K562 (cell line): ENCODE results near the gene LHX3. TPM values are rescaled to one million over a fixed set of nuclear protein-coding genes. Genes with fewer than 3 reads are reported as not detected.

Experiments used
- ATAC-seq: fragments of 200-7000 bp; cut with Tn5 transposase; 3 replicates; pipeline ENCODE4 v1.9.1; 2020; ENCODE audit warnings: moderate library complexity
- BruUV-seq: library from RNA; stranded (reverse); fragments of 400-500 nt; replicated peaks from 2 replicates; lab custom pipeline; 2021; lab: Mats Ljungman, UMichigan
- CTCF ChIA-PET: fragments of 300-600 bp; formaldehyde crosslinking; extraction: SDS; loops from one replicate; lab custom pipeline; 2021; ENCODE audit warnings: low intra/inter-chr PET ratio; lab: Yijun Ruan, JAX
- POLR2A ChIA-PET: fragments of 300-600, 350-650 bp; sonication (Branson Sonifier 250); formaldehyde crosslinking; extraction: SDS; loops from one replicate; lab custom pipeline; 2021; ENCODE audit warnings: antibody characterized with exemption, inconsistent platforms; lab: Yijun Ruan, JAX
- DNase-seq, 4 experiments: peaks; one replicate each; pipeline versions ENCODE4 v3.0.0 to v3.0.0-alpha.2; 2011 to 2018; ENCODE audit warnings: low spot score in 3 of 4, mixed read lengths in 3 of 4; ENCODE audit errors: extremely low read depth in 1 of 4
- FAIRE-seq: peaks from 2 replicates; lab custom pipeline; 2011; peaks lifted over from hg19 to GRCh38; lab: Jason Lieb, UNC
- H2AFZ ChIP-seq: 2 replicates; pipeline ENCODE4 v1.6.0; 2011; ENCODE audit warnings: low read depth, low read length, control low read depth, inconsistent platforms
- H3K27ac ChIP-seq: fragments of 200-600 bp; 3 replicates; pipeline ENCODE4 v1.8.0; 2011; ENCODE audit warnings: low read depth, mild to moderate bottlenecking, control low read depth, inconsistent platforms, low read length, moderate library complexity, mixed read lengths; ENCODE audit errors: extremely low read depth
- H3K27me3 ChIP-seq, 2 experiments: fragments of 300-600 bp in 1 of 2; 2 replicates in 1 of 2; 3 replicates in 1 of 2; pipeline versions ENCODE4 v1.6.0 to v1.8.0; 2011; ENCODE audit warnings: inconsistent platforms in 2 of 2, low read length in 2 of 2, mild to moderate bottlenecking in 1 of 2, mixed read lengths in 1 of 2, moderate library complexity in 1 of 2; ENCODE audit not compliant: control insufficient read depth in 2 of 2, insufficient read depth in 2 of 2
- H3K36me3 ChIP-seq: fragments of 300-600 bp; 3 replicates; pipeline ENCODE4 v1.8.0; 2011; ENCODE audit warnings: mild to moderate bottlenecking, low read length, inconsistent platforms; ENCODE audit not compliant: control insufficient read depth, insufficient read depth
- H3K4me1 ChIP-seq, 2 experiments: fragments of 200-600 bp in 1 of 2; replicated peaks in 1 of 2; 2 replicates in 1 of 2; 3 replicates in 1 of 2; pipeline versions ENCODE4 v1.5.1 to v1.8.0; 2011; ENCODE audit warnings: inconsistent platforms in 2 of 2, low read length in 2 of 2, mild to moderate bottlenecking in 1 of 2, mixed read lengths in 1 of 2, moderate library complexity in 1 of 2; ENCODE audit not compliant: control insufficient read depth in 2 of 2, insufficient read depth in 2 of 2
- H3K4me2 ChIP-seq: 2 replicates; pipeline ENCODE4 v1.6.1; 2011; ENCODE audit warnings: low read length, control low read depth, inconsistent platforms, mixed read lengths; ENCODE audit not compliant: insufficient read depth
- H3K4me3 ChIP-seq: fragments of 200-600 bp; sonication (generic), shearing (Covaris generic); 2 replicates; pipeline ENCODE4 v1.5.1; 2016; ENCODE audit warnings: control low read depth, inconsistent platforms
- H3K79me2 ChIP-seq: fragments of 200-600 bp; 3 replicates; pipeline ENCODE4 v1.8.0; 2011; ENCODE audit warnings: low read length, inconsistent platforms; ENCODE audit not compliant: control insufficient read depth, insufficient read depth
- H3K9ac ChIP-seq, 2 experiments: 2 replicates each; pipeline versions ENCODE4 v1.6.0 to v1.6.1; 2011; ENCODE audit warnings: low read depth in 2 of 2, low read length in 2 of 2, control low read depth in 1 of 2, inconsistent platforms in 1 of 2, mild to moderate bottlenecking in 1 of 2, mixed read lengths in 1 of 2; ENCODE audit not compliant: insufficient read depth in 1 of 2
- H3K9me1 ChIP-seq: one replicate; pipeline ENCODE4 v1.6.0; 2011; ENCODE audit warnings: inconsistent platforms, mild to moderate bottlenecking, low read length, moderate library complexity; ENCODE audit not compliant: control insufficient read depth, insufficient read depth
- H3K9me3 ChIP-seq: replicated peaks from 2 replicates; pipeline ENCODE4 v1.5.1; 2011; ENCODE audit warnings: low read depth, low read length, inconsistent platforms; ENCODE audit not compliant: control insufficient read depth, insufficient read depth
- H4K20me1 ChIP-seq: replicated peaks from 2 replicates; pipeline ENCODE4 v1.6.1; 2011; ENCODE audit warnings: low read length, inconsistent platforms, mixed read lengths; ENCODE audit not compliant: control insufficient read depth, insufficient read depth
- DDX20 ChIP-seq: fragments of 450-650 bp; IDR thresholded peaks from 2 replicates; pipeline ENCODE4 v1.6.1; 2016; ENCODE audit warnings: missing genetic modification characterization, low read depth, mild to moderate bottlenecking, missing compliant biosample characterization, moderate library complexity
- ELF2 ChIP-seq: fragments of 250-450 bp; sonication (Bioruptor Pico); IDR thresholded peaks from 2 replicates; pipeline ENCODE4 v1.5.0; 2021; ENCODE audit warnings: mild to moderate bottlenecking
- ETS2 ChIP-seq: IDR thresholded peaks from 2 replicates; pipeline ENCODE4 v1.6.1; 2016; ENCODE audit warnings: borderline replicate concordance, missing genetic modification characterization, mild to moderate bottlenecking, moderate library complexity, missing compliant biosample characterization; ENCODE audit not compliant: poor library complexity, severe bottlenecking
- RAD51 ChIP-seq: fragments of 450-650 bp; IDR thresholded peaks from 2 replicates; pipeline ENCODE4 v1.7.1; 2016; ENCODE audit warnings: low read depth, mild to moderate bottlenecking, borderline replicate concordance
- SIRT6 ChIP-seq: IDR thresholded peaks from one replicate; pipeline ENCODE4 v1.6.1; 2012; ENCODE audit warnings: low read depth, mild to moderate bottlenecking, control low read depth, inconsistent platforms, low read length, moderate library complexity
- ZBED1 ChIP-seq: IDR thresholded peaks from 2 replicates; pipeline ENCODE4 v1.6.1; 2014
- ZNF23 ChIP-seq: fragments of 250-450 bp; sonication (Bioruptor Pico); IDR thresholded peaks from 2 replicates; pipeline ENCODE4 v1.4.0; 2020; ENCODE audit warnings: mild to moderate bottlenecking
- ZNF232 ChIP-seq: sonication (generic); formaldehyde crosslinking; IDR thresholded peaks from 2 replicates; pipeline ENCODE4 v1.8.0; 2022; ENCODE audit warnings: mild to moderate bottlenecking, missing genetic modification reagents
- ZNF280B ChIP-seq: fragments of 250-450 bp; sonication (Bioruptor Pico); IDR thresholded peaks from 2 replicates; pipeline ENCODE4 v1.5.1; 2021; ENCODE audit warnings: mild to moderate bottlenecking
- WGBS: fragments of 100-300 bp; shearing (Covaris generic); methylation state at CpG from one replicate; pipeline ENCODE4 v1.1.6; 2016; ENCODE audit warnings: low coverage, mixed read lengths; ENCODE audit not compliant: insufficient coverage; ENCODE audit errors: missing lambda C conversion rate; 5-methylcytosine and 5-hydroxymethylcytosine counted together
- in situ Hi-C: fragments of 300-500 bp; cut with MboI; formaldehyde crosslinking; loops from 4 replicates; pipeline ENCODE4 v1.15.0; 2018; ENCODE audit warnings: inconsistent platforms, mixed read lengths
- intact Hi-C: fragments of 100-400 bp; cut with micrococcal nuclease; formaldehyde crosslinking; loops from 2 replicates; pipeline ENCODE4 v1.14.2; 2022
- polyA plus RNA-seq, 8 experiments: library from polyadenylated mRNA; depleted of rRNA in 4 of 8; stranded (reverse) in 5 of 8; unstranded in 3 of 8; fragments of >200 nt; fragmentation: Nextera tagmentation in 2 of 8; fragmentation: Illumina TruSeq in 1 of 8; extraction: Ambion mirVana in 2 of 8; extraction: Trizol in 1 of 8; gene quantifications; 2 replicates each; pipeline versions ENCODE4 v1.2.1 to v1.2.3, GENCODE V29; 2011 to 2014; ENCODE audit warnings: inconsistent platforms in 1 of 8, missing spikeins in 1 of 8
- total RNA-seq, 7 experiments: library from RNA; depleted of rRNA in 6 of 7; stranded (reverse); fragments of >200 nt in 6 of 7; fragmentation: Illumina TruSeq in 2 of 7; extraction: Trizol in 2 of 7; gene quantifications; 2 replicates each; pipeline versions ENCODE4 v1.2.1 to v1.2.3, GENCODE V29; 2011 to 2021; ENCODE audit warnings: low replicate concordance in 1 of 7
- TF ChIP-seq, protein P1 (sequence below): fragments of 250-450 bp; sonication (Bioruptor Pico); IDR thresholded peaks from 2 replicates; pipeline ENCODE4 v1.5.0; 2021; ENCODE audit warnings: mild to moderate bottlenecking, moderate library complexity

The LHX3 gene
- total and polyA plus RNA-seq, 9 of the 15 experiments (the other 6 are each of a cell fraction or from before 2014, with no cell fraction given): 0.09 TPM; not detected in 8

- FAIRE-seq: no peak
- Histone ChIP-seq H3K27ac (no peak overlapping the region), H3K4me1 (peaks cover 27 to 65% of the 10 kb centered on the region in 2 experiments), H3K79me2 (no peaks in the 10 kb centered on the region), H3K4me2 (no peak overlapping the region), H3K36me3 (no peaks in the 10 kb centered on the region), H4K20me1 (no peaks in the 10 kb centered on the region), H3K9ac (no peak overlapping the region), H2AFZ (no peak overlapping the region), H3K9me3 (no peaks in the 10 kb centered on the region), H3K27me3 (peaks cover 7 to 37% of the 10 kb centered on the region in 2 experiments; a peak in 4 of 5 replicates), H3K9me1 (no peaks in the 10 kb centered on the region), H3K4me3 (no peak overlapping the region)
- 10% methylated on average over 2 of the region's 5 CpGs for WGBS
- no TSS peak for BruUV-seq
- DNase-seq: no peak
- intact Hi-C loops: no loop called here
- ChIA-PET POLR2A (no interaction called here), CTCF (no interaction called here)
- in situ Hi-C loops: no loop called here
- no peak for TF ChIP-seq ETS2 (tag)
- TF ChIP-seq ELF2 (CRISPR knock-in tag): no peak
- TF ChIP-seq, protein P1, sequence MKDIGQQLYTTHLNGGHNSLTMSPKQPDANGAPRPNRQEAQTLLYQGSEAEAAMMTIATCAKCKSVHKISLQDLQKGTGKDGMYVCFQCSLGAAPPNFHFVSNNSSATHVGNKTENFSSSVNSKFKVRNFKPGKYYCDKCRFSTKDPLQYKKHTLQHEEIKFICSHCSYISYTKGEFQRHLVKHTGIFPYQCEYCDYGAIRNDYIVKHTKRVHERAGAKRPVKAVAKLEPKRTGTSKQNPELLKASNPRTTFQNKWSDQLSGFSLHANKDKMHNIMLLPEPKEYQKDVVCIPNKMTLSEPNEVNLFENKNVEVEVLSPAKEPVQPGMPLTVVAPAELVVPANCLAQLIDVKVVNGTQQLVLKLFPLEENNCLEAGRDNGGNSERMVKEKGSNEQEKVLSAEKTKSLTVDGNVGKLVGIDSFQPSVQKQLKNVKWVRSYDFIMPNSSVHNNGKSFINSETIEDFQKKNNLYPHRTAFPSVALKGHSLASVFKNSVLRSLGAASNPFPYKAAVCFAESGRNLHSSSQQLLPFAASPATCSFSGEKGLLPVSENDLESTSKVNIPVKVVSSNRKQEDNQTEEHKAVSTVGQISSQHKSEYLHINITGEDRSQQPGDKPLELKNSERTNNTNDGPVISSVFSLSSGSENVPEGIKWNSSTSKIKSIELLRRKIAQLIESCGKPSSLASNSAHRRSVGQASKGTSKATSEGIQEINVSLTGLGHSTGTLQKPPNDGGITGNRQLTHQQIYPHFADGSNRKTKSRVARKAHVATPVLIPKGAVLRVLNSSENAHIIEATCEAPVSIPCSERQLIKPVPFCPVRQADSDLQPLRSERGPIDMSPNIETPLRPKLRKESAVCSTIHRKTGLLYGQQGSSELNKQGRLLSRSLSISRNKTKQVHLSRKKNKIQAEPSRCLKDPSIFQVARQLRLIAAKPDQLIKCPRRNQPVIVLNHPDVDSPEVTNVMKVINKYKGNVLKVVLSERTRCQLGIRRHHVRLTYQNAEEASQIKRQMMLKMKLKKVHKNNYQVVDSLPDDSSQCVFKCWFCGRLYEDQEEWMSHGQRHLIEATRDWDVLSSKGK (CRISPR knock-in tag): no peak
- TF ChIP-seq ZNF23 (CRISPR knock-in tag): no peak
- TF ChIP-seq ZBED1: no peak
- TF ChIP-seq ZNF280B: no peak
- no peak for TF ChIP-seq DDX20
- no peak for TF ChIP-seq SIRT6
- no peak for TF ChIP-seq ZNF232 (CRISPR knock-in tag)
- TF ChIP-seq RAD51: no peak
- ATAC-seq: no peak
Observed at GRCh38 chr9:136194540-136194939, 10.4 kb downstream of the LHX3 start.
